IMR-90 (cell line): ENCODE results near the gene CAV2.

Experiments
- CEBPB ChIP-seq: IDR thresholded peaks from 2 replicates; pipeline ENCODE4 v1.6.1; 2012; ENCODE audit warnings: low read depth, low read length, improper control_type of control experiment
- CHD1 ChIP-seq: IDR thresholded peaks from 2 replicates; pipeline ENCODE4 v1.6.1; 2012; ENCODE audit warnings: low read depth, low read length, improper control_type of control experiment
- MAFK ChIP-seq: IDR thresholded peaks from 2 replicates; pipeline ENCODE4 v1.6.1; 2012; ENCODE audit warnings: low read depth, low read length, improper control_type of control experiment
- MXI1 ChIP-seq: IDR thresholded peaks from 2 replicates; pipeline ENCODE4 v1.6.1; 2012; ENCODE audit warnings: low read depth, mild to moderate bottlenecking, low read length, moderate library complexity, borderline replicate concordance
- POLR2A ChIP-seq: IDR thresholded peaks from 2 replicates; pipeline ENCODE4 v1.6.1; 2012; ENCODE audit warnings: mild to moderate bottlenecking, low read depth, low read length
- RAD21 ChIP-seq: IDR thresholded peaks from 2 replicates; pipeline ENCODE4 v1.6.1; 2012; ENCODE audit warnings: low read length, improper control_type of control experiment
- SMC3 ChIP-seq: fragments of 150-350 bp; IDR thresholded peaks from 2 replicates; pipeline ENCODE4 v1.6.1; 2016; ENCODE audit warnings: low read depth, mild to moderate bottlenecking, antibody characterized with exemption, low read length, moderate library complexity
- TF ChIP-seq, protein P1 (sequence below): conservative IDR thresholded peaks from 2 replicates; pipeline ENCODE4 v1.5.1; 2012; ENCODE audit warnings: mild to moderate bottlenecking, low read depth, low read length, improper control_type of control experiment
- TF ChIP-seq, protein P2 (sequence below): fragments of 150-350 bp; IDR thresholded peaks from 2 replicates; pipeline ENCODE4 v1.6.1; 2016; ENCODE audit warnings: low read depth, mild to moderate bottlenecking, low read length, moderate library complexity, borderline replicate concordance
- TF ChIP-seq, protein P3 (sequence below): fragments of 150-350 bp; IDR thresholded peaks from 2 replicates; pipeline ENCODE4 v1.6.1; 2017; ENCODE audit warnings: mild to moderate bottlenecking, antibody characterized with exemption, low read length, low read depth

DNA sequence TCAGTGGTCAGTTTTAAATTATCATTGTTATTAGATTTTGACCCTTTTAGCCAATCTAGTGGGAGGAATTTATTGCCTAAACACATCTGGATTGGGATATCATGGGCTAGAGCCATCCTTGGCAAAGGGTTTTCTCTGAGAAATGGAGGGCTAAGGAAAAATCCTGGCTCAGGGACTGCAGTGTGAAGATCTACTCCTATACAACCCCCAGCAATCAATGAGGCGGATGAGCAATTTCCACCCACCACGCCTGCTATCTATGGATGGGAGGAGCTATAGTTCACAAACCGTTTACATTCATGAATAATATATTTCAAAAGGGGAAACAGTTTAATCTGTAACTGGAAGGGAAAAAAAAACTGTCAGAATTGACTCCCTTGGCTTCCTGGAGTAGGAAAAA, 28.0 kb downstream of the CAV2 start:
- no peak for TF ChIP-seq RAD21
- TF ChIP-seq, protein P1, sequence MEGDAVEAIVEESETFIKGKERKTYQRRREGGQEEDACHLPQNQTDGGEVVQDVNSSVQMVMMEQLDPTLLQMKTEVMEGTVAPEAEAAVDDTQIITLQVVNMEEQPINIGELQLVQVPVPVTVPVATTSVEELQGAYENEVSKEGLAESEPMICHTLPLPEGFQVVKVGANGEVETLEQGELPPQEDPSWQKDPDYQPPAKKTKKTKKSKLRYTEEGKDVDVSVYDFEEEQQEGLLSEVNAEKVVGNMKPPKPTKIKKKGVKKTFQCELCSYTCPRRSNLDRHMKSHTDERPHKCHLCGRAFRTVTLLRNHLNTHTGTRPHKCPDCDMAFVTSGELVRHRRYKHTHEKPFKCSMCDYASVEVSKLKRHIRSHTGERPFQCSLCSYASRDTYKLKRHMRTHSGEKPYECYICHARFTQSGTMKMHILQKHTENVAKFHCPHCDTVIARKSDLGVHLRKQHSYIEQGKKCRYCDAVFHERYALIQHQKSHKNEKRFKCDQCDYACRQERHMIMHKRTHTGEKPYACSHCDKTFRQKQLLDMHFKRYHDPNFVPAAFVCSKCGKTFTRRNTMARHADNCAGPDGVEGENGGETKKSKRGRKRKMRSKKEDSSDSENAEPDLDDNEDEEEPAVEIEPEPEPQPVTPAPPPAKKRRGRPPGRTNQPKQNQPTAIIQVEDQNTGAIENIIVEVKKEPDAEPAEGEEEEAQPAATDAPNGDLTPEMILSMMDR: no peak
- no peak for TF ChIP-seq MAFK
- peak; percentile 45; the same call in 1 of the 2 replicates for TF ChIP-seq POLR2A
- TF ChIP-seq SMC3: no peak
- TF ChIP-seq, protein P2, sequence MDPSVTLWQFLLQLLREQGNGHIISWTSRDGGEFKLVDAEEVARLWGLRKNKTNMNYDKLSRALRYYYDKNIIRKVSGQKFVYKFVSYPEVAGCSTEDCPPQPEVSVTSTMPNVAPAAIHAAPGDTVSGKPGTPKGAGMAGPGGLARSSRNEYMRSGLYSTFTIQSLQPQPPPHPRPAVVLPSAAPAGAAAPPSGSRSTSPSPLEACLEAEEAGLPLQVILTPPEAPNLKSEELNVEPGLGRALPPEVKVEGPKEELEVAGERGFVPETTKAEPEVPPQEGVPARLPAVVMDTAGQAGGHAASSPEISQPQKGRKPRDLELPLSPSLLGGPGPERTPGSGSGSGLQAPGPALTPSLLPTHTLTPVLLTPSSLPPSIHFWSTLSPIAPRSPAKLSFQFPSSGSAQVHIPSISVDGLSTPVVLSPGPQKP: no peak
- TF ChIP-seq, protein P3, sequence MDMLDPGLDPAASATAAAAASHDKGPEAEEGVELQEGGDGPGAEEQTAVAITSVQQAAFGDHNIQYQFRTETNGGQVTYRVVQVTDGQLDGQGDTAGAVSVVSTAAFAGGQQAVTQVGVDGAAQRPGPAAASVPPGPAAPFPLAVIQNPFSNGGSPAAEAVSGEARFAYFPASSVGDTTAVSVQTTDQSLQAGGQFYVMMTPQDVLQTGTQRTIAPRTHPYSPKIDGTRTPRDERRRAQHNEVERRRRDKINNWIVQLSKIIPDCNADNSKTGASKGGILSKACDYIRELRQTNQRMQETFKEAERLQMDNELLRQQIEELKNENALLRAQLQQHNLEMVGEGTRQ: no peak
- no peak for TF ChIP-seq CHD1
- TF ChIP-seq CEBPB: no peak
- TF ChIP-seq MXI1: no peak
